Measurements from ENCODE around the gene TUBA3C.

- TF ChIP-seq CTCF (IDR thresholded peaks at IDR 0.05), result no peak
- no peak for TF ChIP-seq ZFX (IDR thresholded peaks at IDR 0.05; ENCODE audit: borderline replicate concordance)
Measured at GRCh38 chr13:19161308-19161707, 20.3 kb downstream of the TUBA3C start.
